GM12875 (cell line): ENCODE measurements around the gene AATF.

Source experiments
- H3K4me3 ChIP-seq: one replicate; pipeline ENCODE4 v1.5.1; 2011; ENCODE audit warnings: low read depth, low read length, control low read depth
- CTCF ChIP-seq: IDR thresholded peaks from 2 replicates; pipeline ENCODE4 v1.5.1; 2011; ENCODE audit warnings: low read depth, mild to moderate bottlenecking, control low read depth, inconsistent platforms, low read length, moderate library complexity, borderline replicate concordance; ENCODE audit not compliant: insufficient read depth

Gene AATF

GRCh38 chr17:36977568-36977967 lies 28.8 kb downstream of the AATF start:
- H3K4me3 ChIP-seq = no peak overlapping the region
- no peak for TF ChIP-seq CTCF

GRCh38 chr17:36978810-36979564 lies 30.2 kb downstream of the AATF start:
- no peak overlapping the region for H3K4me3 ChIP-seq
- no peak for TF ChIP-seq CTCF

GRCh38 chr17:36979565-36979941 lies 30.8 kb downstream of the AATF start:
- H3K4me3 ChIP-seq = no peak overlapping the region
- no peak for TF ChIP-seq CTCF

GRCh38 chr17:36980280-36980761 lies 31.6 kb downstream of the AATF start:
- no peak overlapping the region for H3K4me3 ChIP-seq
- no peak for TF ChIP-seq CTCF

GRCh38 chr17:36983618-36984017 lies 34.9 kb downstream of the AATF start:
- no peak for TF ChIP-seq CTCF
- no peak overlapping the region for H3K4me3 ChIP-seq

- H3K4me3 ChIP-seq = no peak overlapping the region
- no peak for TF ChIP-seq CTCF
These were observed 40.4 kb downstream of the AATF start for GRCh38 chr17:36989173-36989572.

GRCh38 chr17:36992701-36993100 lies 43.9 kb downstream of the AATF start:
- TF ChIP-seq CTCF = no peak
- no peak overlapping the region for H3K4me3 ChIP-seq
